ENCODE measurements around the gene LRRC49.
"Not testable (repeated sequence)": the region's sequence is repeated elsewhere in the genome, so short reads cannot be mapped to it uniquely, and the experiment has no call there.

The LRRC49 gene

DNA sequence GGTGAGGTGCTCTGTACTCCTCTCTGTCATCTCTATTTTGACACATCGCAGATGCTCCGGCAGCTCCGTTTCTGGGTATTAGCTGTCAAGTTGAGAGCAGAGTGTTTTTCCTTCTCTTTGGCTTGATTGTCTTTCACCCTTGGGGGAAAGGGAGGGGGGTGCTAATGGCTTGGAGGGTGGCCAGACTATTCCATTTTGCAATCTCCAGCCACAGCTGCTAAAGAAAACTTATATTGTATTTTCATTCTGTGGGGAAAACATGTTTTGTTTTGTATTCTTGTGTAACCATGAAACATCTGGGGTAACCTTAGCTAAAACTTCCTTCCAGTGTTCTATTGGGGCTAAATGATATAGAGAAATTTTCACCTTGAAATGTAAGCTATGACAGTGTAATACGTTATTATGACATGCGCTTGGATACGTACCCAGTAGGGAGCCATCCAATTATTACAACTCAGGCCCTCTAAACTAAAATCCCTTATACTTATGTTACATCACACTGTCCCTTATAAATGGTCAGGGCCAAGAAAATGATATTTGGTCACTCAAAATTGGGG, 24.6 kb upstream of the LRRC49 start:
- no peak for DNase-seq (ENCODE audit: low read depth)

DNA sequence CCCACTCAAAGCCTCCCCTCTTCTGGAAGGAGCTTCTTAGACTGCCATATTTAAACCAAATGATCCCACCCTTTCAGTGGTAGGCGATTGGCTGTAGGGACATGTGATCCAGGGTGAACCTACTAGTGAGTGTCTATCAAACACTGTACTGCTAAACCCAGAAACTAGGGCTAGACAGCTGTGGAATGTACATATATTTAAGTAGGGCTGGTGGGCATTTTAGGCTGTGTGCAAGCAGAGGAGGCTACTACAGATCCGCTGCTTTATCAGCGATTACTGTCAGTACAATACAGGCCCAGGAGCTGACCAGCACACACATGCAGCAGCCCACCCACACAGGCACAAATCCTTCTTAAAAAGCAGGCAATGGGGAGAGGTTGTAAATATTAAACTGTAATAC, 23.3 kb upstream of the LRRC49 start:
- DNase-seq (ENCODE audit: low read depth) = no peak

DNA sequence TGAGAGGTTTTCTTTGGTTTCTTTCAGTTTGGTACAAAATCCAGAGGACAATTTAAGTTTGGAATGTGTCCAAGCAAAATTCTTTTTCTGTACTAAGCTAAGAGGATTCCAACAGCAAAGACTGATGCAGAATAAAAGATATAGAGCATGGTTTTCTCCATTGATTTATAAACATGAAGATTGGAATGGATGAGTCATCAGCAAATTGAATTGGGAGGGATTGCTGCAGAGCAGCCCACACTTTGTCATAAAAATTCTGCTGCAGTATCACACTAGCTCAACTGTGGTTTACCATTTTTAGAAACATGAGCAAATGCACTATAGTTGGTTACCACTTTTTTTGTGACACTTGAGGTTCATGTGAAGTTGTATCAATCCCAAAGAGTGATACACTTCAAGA, 22.6 kb upstream of the LRRC49 start:
- DNase-seq (ENCODE audit: low read depth) = no peak

DNA sequence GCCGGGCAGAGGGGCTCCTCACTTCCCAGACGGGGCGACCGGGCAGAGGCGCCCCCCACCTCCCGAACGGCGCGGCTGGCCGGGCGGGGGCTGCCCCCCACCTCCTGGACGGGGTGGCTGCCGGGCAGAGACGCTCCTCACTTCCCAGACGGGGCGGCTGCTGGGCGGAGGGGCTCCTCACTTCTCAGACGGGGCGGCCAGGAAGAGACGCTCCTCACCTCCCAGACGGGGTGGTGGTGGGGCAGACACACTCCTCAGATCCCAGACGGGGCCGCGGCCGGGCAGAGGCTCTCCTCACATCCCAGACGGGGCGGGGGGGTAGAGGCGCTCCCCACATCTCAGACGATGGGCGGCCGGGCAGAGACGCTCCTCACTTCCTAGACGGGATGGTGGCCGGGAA, 21.1 kb upstream of the LRRC49 start:
- not testable (repeated sequence) for DNase-seq (ENCODE audit: low read depth)

DNA sequence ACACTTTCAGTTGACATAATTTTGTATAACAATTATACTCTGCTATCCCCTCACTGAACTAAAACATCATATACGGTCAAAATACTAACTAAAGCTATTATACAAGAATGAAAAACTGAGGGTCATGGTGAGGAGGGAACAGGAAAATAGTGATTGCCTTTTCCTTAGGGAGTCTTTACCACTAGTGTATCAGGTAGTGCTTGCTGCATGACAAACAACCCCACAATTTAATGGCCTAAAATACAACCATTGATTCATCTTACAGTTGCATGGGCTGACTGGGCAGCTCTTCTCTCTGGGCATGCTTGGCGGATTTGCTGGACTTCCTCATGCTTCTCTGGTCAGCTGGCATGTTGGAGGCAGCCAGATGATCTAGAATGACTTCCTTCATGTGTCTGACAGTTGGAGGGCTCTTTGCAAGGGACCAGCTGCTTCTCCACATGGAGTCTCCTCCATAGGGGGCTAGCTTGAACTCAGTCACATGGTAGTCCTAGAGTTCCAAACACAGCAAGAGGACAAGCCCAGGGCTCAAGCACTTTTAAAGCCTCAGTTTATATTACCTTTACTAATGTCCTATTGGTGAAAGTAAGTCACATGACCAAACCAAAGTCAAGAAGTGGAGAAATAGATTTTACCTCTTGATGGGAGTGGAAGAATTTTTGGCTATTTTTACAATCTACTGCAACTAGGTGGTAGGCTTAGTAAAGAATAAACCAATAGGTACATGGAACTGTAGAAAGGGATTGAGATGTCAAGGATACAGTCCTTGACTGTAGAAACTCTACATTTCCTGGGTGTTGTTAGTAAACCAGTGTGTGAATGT, 19.2 kb upstream of the LRRC49 start:
- no peak for DNase-seq (ENCODE audit: low read depth)

DNA sequence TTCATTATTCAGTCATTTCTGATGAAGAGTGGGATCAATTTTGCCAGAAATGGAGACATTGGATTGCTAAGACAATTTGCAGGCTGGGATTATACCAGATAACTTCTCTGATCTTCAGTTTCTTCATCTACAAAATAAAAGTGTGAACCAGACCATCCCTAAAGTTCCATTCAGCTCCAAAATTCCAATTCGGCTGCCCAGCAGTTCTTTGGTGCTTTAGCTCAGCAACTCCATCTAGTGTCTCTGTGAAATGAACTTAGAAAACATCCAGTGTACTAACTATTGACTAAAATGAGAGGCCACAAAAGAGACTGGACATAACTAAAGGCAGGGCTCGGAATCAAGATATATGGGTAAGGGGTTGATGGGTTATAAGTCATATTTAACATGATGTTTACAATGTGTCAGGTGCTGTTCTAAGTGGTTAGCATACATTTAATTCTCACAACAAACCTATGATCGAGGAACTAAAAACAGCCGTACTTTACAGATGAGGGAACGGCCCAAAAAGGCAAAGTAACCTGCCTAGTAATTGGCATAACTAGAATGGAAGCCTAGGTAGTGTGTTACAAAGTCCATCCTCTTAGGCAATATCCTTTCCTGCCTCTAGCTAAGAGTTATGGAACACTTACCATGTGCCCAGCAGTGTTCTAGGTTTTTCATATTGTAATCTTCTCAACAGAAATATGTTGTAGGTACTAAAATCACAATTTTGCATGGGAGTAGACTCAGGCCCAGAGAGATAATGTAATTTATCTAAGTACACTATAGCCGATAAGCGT, 17.4 kb upstream of the LRRC49 start:
- DNase-seq (ENCODE audit: low read depth) = no peak

DNA sequence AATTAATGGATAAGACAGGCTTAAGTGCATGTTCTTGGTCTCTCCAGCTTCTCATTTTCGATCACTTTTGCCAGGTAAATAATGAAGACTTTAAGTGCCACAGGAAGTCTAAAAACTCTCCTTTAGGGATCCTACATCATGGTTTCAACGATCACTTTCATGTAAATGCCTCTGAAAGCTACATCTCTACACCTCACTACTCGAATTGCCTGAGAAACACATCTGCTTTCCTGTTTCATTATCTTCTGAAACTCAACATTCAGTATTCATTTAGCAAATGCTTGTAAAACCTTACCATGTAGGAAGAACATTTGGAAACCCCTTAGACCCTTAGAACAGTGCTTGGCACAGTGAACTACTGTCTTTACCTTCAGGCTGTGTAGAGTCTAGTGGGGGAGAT, 16.6 kb upstream of the LRRC49 start:
- no peak for DNase-seq (ENCODE audit: low read depth)

DNA sequence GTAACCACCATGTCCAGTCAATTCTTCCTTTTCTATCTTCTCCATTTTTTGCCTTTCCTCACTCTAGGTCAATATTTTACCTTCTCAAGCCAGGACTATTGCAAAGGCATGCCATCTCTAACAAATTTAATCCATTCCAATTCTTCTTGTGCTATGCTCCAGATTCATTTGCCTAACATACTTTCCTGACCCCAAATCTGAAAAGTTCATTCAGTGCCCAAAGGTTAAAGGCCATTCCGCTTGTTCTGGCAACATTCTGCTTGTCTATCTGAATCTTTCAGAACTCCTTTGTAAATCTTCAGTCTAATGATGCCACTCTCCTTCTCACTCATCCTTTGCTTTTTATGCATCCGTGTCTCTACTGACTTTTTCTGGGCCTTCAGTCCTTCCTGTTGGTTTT, 15.9 kb upstream of the LRRC49 start:
- no peak for DNase-seq (ENCODE audit: low read depth)

DNA sequence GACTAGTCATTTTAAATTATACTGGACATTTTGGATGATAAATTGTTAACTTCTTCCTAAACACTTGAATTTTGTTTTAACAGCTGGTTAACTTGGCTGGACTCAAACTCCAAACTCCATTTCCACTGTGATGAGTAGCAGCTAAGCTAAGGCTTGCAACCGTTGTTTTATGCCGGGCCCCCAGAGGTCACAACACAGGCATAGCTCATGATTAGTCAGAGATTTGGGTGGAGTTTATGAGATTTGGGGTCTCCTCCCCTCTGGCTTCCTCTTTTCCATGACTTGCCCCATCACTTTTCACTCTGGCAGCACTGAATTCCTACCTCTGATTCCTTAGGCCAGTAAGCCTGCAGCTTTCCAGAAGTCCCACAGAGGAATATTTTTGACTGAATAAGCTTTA, 13.2 kb upstream of the LRRC49 start:
- no peak for DNase-seq (ENCODE audit: low read depth)

DNA sequence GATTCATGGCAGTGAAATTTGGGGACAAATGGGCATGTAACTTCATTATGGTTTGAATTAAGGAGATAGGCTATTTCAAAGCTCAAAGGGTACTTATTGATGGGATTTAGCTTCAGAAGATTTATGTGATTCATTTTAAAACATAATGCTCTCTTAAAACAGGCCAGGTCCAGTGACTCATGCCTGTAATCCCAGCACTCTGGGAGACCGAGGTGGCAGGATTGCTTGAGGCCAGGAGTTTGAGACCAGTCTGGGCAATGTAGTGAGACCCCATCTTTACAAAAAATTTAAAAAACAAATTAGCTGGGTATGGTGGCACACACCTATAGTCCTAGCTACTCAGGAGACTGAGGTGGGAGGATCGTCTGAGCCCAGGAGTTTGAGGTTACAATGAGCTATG, 11.8 kb upstream of the LRRC49 start:
- no peak for DNase-seq (ENCODE audit: low read depth)

DNA sequence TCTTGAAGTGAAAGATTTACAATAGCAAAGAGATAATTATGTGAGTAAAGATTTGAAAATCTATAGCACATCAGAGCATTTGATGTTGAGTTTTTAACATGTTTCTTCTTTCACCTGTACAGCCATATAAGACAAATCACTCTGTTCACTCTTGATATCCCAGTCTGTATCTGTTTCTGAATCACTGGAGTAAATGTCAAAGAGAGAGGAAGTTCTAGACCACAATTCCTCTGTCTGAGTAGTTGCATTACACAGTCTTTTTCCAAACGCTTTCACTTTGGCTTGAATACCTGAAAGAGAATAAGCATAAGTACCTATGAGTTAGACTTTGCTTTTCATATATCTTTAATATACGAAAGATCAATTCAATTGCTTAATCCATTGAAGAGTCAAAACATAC, 10.3 kb upstream of the LRRC49 start:
- no peak for DNase-seq (ENCODE audit: low read depth)

DNA sequence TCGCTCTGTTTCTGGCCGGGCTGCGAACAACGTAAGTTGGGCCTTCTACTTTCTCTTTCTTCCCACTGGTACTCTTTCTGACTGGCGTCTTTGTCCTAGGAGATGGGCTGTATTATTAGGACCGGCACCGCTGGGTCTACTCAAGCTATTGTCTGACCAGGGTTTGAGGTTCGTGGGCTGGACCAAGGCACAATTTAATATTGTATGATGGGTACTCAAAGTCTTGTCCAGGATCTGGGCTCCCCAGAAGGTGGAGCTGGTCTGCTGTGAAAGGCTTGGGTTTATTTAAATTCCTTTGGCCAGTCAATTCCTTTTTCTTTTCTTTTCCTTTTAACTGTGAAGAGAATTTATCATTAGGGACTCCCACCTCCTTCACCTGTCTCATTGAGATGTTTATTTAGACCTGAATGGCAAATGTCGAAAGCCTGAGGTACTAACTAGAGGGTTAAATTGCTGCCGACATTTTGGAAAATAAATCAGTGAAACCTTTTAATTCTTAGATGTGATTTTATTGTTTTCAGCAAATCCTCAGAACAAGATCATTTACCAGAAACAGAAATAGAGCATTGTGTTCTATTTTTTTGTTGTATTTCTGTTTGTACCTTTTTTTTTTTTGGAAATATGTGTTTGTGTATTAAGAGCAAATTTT, 410 bp downstream of the LRRC49 start:
- DNase-seq (ENCODE audit: low read depth) = no peak

DNA sequence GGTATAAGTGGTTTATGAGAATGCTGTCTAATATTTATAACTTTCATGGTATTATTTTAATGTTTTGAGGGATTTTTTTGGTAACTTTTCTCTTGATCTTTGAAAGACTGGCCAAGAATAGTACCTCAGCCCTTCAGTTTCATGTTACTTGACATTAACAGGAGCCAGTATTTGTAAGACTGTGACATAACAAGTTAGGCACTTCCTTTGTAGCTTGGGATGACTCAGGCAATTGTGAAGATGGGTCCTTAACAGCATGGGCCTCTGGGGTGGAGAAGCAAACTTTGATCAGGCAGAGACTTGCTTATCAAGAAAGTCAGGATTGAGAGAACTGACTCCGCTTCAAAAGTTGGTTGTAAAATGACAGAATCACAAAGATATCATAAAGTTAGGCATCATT, 9.5 kb downstream of the LRRC49 start:
- DNase-seq (ENCODE audit: low read depth) = no peak

DNA sequence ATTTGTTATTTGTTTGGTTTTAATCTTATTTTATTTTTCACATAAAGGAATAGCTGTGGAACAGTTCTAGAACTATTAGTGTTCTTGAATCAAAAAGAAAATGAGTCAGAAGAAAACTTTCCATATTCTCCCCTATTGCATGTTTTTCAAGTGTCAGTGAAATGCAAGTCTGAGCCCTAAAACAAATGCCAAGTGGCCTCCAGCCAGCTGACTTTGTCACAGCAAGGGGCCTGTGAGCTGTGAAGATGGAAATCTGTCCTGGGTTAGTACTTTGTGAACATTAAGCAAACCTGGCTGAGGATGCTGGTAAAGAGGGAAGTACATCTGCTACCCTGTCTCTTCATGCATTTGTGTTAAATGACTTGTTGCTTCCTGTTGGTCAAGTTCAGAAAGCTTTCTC, 14.2 kb downstream of the LRRC49 start:
- DNase-seq (ENCODE audit: low read depth) = no peak

DNA sequence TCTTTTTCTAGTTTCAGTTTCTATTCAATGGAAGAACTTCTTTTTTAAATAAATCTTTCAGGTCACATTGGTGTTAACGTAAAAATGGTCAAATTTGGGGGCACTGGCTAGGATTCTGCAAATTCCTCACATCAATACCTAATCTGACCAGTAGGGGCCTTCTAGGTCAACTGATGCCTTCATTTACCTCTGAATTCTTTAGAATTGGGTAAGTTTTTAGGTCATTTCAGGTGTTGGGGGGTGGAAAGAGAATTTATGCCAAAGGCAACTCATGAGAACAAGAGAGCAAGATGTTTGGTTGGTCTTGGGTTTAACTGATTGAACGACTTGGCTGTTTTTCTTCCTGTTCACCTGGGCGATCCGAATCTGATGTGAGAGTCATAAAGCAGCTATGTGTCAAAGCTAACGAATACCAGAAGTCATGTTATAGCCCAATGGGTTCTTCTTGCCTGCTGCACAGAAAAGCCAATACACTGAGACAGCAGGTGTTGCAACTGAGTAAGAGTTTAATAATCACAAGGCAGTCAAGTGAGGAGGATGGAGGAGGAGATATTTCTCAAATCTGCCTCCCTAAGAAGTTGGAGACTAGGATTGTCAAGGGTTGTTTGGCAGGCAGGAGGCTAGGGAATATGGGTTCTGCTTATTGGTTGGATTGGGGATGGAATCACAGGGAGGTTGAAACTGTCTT, 15.3 kb downstream of the LRRC49 start:
- no peak for DNase-seq (ENCODE audit: low read depth)

DNA sequence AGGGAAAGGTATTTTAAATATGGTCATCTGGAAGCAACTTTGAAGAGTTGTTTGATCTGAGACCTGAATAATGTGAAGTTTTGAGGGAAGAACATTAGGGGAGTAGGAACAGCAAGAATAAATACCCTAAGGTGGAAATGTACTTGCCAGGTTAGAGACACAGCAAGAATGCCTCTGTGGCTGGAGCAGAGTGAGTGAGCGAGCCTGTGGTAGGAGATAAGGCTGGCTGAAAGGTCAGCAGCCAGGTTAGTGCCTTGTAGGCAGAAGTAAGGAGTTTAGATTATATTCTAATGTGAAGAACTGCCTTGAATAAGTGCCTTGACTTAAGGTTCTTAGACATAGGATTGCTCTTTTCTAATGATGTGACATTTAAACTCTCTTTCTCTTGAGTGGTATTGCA, 18.3 kb downstream of the LRRC49 start:
- no peak for DNase-seq (ENCODE audit: low read depth)

DNA sequence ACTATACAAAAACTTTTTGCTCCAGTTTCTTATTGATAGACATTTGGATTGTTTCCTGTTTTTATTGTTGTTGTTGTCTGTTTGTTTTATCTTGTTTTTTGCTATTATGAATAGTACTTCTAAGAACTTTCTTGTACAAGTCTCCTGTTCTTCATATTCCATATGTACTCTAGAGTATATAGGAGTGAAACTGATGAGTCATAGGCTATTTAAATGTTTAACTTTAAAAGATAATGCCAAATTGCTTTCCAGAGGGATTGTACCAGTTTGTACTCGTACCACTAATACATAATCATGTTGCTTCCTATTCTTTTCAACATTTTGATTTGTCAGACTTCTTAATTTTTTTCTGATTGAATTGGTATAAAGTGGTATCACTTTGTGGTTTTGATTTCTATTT, 19.6 kb downstream of the LRRC49 start:
- DNase-seq (ENCODE audit: low read depth) = no peak

DNA sequence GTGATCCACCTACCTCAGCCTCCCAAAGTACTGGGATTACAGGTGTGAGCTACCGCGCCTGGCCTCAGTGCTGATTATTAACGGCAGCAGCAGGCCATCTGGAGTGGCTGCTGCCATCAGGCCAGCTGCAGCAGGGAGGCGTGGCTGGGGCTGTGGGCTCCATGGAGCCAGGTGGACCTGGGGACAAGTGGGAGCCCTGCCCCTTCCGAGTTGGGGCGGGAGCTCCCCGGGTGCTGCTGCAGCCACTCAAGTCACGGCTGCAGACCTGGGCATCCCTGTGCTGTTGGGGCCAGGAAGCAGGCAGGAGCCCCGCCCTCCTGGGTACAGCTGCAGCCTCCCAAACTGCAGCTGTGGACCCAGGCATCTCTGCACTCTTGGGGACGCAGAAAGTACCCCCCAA, 23.9 kb downstream of the LRRC49 start:
- DNase-seq (ENCODE audit: low read depth) = no peak

DNA sequence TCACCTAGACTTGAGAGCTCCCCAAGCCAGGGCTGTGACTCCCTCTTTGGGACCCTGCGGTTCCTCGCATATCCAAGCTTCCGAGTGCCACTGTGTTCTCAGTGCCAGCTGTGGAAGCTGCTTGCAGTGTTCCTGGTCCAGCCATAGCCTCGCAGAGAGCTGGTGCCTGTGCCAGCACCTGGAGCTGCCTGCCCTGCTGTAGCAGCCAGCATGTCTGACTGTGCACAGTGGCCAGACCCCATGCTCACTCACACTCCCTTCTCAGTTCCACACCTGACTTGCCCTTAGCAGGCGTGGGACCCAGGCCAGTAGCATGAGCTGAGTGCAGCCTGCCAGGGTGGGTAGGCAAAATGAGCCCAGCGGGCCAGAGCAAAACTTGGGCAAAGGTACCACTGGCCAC, 25.3 kb downstream of the LRRC49 start:
- no peak for DNase-seq (ENCODE audit: low read depth)

DNA sequence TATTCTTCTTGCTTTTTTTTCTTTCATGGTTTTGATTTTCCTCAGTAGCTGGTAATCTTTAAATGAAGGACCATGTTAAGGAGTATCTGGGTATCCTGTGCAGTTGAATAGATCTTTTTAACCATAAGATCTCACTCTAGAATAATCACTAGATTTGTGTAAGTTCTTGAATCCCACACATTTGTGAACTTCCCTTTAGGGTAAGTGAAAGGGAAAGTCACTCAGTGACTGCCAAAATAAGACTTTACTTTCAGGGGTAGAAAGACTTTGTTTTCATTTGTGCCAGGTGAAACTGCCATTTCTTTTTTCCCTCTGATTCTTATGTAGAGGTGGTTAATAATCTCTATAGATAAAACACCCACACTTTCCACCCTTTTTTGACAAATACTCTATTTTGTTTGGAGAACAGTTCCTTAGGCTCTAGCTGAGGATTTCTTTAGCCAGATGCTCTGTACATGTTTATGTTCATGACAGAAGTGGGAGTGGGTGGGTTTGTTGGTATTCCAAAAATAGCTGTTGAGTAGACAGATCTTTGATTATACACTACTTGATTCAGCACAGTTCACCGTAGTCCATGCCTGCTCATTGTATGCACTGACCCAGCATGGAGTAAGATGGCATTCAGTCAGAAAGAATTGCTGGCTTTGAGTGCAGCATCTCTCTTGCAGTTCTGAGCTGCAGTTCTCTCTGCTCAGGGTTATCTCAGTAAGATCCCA, 28.5 kb downstream of the LRRC49 start:
- no peak for DNase-seq (ENCODE audit: low read depth)

DNA sequence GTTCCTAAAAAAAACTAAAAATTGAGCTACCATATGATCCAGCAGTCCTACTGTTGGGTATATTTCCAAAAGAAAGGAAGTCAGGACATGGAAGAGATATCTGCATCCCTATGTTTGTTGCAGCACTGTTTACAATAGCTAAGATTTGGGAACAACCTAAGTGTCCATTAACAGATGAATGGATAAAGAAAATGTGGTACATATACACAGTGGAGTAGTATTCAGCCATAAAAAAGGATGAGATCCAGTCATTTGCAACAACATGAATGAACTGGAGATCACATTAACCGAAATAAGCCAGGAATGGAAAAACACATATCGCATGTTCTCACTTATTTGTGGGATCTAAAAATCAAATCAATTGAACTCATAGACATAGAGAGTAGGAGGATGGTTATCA, 29.5 kb downstream of the LRRC49 start:
- DNase-seq (ENCODE audit: low read depth) = no peak
